Measurements from ENCODE around the gene MYO6.

DNA sequence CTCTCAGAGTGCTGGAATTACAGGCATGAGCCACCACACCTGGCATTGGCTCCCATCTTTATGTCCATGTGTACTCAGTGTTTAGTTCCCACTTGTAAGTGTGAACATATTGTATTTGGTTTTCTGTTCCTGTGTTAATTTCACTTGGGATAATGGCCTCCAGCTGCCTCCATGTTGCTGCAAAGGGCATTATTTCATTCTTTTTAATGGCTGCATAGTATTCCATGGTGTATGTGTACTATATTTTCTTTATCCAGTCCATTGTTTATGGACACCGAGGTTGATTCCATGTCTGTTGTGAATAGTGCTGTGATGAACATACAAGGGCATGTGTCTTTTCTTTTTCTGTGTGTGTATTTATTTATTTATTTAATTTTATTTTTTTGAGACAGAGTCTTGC lies 47.7 kb downstream of the MYO6 start:
- TF ChIP-seq CTCF (IDR thresholded peaks at IDR 0.05) = no peak
- no peak for TF ChIP-seq POLR2A (IDR thresholded peaks at IDR 0.05)

Measured in lower leg skin (tissue), 3 donors.